Neural crest cell (in vitro differentiated cells): Measurements from ENCODE around the gene TGM3. TPM values are rescaled to one million over a fixed set of nuclear protein-coding genes. Genes with fewer than 3 reads are reported as not detected.

ENCODE experiments used
- DNase-seq: peaks from one replicate; pipeline ENCODE4 v3.0.0; 2021; ENCODE audit warnings: low read depth, mixed read lengths, low spot score
- H3K27ac Mint-ChIP-seq: one replicate; pipeline ENCODE4 v1.8.0; 2021; ENCODE audit warnings: mild to moderate bottlenecking, mixed read lengths; ENCODE audit not compliant: unreplicated experiment
- H3K27me3 Mint-ChIP-seq: 2 replicates; pipeline ENCODE4 v1.8.0; 2021; ENCODE audit warnings: low read depth, mild to moderate bottlenecking, mixed read lengths
- H3K36me3 Mint-ChIP-seq: 2 replicates; pipeline ENCODE4 v1.8.0; 2021; ENCODE audit warnings: low read depth, mild to moderate bottlenecking, mixed read lengths
- H3K4me1 Mint-ChIP-seq: 2 replicates; pipeline ENCODE4 v1.8.0; 2021; ENCODE audit warnings: mixed read lengths
- H3K4me3 Mint-ChIP-seq: one replicate; pipeline ENCODE4 v1.8.0; 2021; ENCODE audit warnings: mild to moderate bottlenecking, mixed read lengths
- H3K9me3 Mint-ChIP-seq: 2 replicates; pipeline ENCODE4 v1.8.0; 2021; ENCODE audit warnings: mixed read lengths
- CTCF ChIP-seq: fragments of 200-600 bp; sonication (generic); conservative IDR thresholded peaks from 2 replicates; pipeline ENCODE4 v1.5.0; 2021; ENCODE audit warnings: antibody characterized with exemption, mild to moderate bottlenecking
- long read RNA-seq: library from polyadenylated mRNA; unstranded; transcript quantifications from one replicate; pipeline ENCODE4 v2.0.0, GENCODE V29; 2020
- total RNA-seq: library from RNA; stranded (reverse); gene quantifications from 2 replicates; pipeline ENCODE4 v1.2.1, GENCODE V29; 2021

Gene TGM3, protein sequence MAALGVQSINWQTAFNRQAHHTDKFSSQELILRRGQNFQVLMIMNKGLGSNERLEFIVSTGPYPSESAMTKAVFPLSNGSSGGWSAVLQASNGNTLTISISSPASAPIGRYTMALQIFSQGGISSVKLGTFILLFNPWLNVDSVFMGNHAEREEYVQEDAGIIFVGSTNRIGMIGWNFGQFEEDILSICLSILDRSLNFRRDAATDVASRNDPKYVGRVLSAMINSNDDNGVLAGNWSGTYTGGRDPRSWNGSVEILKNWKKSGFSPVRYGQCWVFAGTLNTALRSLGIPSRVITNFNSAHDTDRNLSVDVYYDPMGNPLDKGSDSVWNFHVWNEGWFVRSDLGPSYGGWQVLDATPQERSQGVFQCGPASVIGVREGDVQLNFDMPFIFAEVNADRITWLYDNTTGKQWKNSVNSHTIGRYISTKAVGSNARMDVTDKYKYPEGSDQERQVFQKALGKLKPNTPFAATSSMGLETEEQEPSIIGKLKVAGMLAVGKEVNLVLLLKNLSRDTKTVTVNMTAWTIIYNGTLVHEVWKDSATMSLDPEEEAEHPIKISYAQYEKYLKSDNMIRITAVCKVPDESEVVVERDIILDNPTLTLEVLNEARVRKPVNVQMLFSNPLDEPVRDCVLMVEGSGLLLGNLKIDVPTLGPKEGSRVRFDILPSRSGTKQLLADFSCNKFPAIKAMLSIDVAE
- total RNA-seq, result 0.23 and 0.43 TPM in 2 replicates
- long read RNA-seq, result 0 reads

GRCh38 chr20:2295886-2296515 is at the start of gene TGM3:
Gene TGM3, plus strand, starts transcription at chr20:2296001. Its CDS starts 63 bp downstream, at chr20:2296064.
- TF ChIP-seq CTCF, result no peak
- H3K36me3 Mint-ChIP-seq, result no peaks in the 10 kb centered on the region
- no peak for DNase-seq
- peaks cover 25% of the 10 kb centered on the region for H3K4me1 Mint-ChIP-seq
- peak within 1 kb of the TSS; percentile 10 for H3K27ac Mint-ChIP-seq
- no peaks in the 10 kb centered on the region for H3K27me3 Mint-ChIP-seq
- no peak within 1 kb of the TSS for H3K4me3 Mint-ChIP-seq
- no peaks in the 10 kb centered on the region for H3K9me3 Mint-ChIP-seq

DNA sequence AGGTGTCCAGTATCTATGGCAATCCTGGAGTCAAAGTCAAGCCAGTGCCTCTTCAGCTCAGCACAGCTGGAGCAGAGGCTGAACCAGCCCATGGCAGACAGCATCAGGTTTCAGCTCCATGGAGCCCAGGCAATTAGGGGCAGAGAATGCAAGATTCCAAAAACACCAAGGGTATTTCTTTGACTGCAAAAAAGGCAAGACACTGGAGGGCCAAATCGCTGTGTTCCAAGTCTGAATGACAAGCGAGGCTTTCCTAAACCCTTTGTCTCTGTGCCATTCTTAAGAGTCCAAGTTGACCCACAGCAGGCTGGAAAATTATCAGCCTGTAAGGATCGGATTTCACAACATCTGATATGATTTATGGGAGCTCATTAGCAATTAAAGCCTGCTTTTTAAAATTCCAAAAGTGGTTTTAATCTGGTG is 49.7 kb upstream of the TGM3 start:
- H3K4me1 Mint-ChIP-seq, result peaks cover 38% of the 10 kb centered on the region
- H3K9me3 Mint-ChIP-seq, result no peaks in the 10 kb centered on the region
- no peaks in the 10 kb centered on the region for H3K36me3 Mint-ChIP-seq
- no peak for DNase-seq
- no peak for TF ChIP-seq CTCF
- H3K27me3 Mint-ChIP-seq, result no peaks in the 10 kb centered on the region
- H3K4me3 Mint-ChIP-seq, result no peak overlapping the region
- H3K27ac Mint-ChIP-seq, result peak overlapping the region; percentile 67

- Mint-ChIP-seq H3K36me3 (no peaks in the 10 kb centered on the region), H3K27ac (no peak overlapping the region), H3K4me1 (peaks cover 36% of the 10 kb centered on the region), H3K27me3 (no peaks in the 10 kb centered on the region), H3K9me3 (no peaks in the 10 kb centered on the region), H3K4me3 (no peak overlapping the region)
- no peak for DNase-seq
- TF ChIP-seq CTCF, result no peak
Observed at GRCh38 chr20:2248837-2249236, 47.0 kb upstream of the TGM3 start.

- Mint-ChIP-seq H3K27ac (no peak overlapping the region), H3K36me3 (no peaks in the 10 kb centered on the region), H3K4me1 (peaks cover 30% of the 10 kb centered on the region), H3K4me3 (no peak overlapping the region), H3K9me3 (no peaks in the 10 kb centered on the region), H3K27me3 (no peaks in the 10 kb centered on the region)
- TF ChIP-seq CTCF, result no peak
- no peak for DNase-seq
Observed at GRCh38 chr20:2249935-2250334, 45.9 kb upstream of the TGM3 start.

GRCh38 chr20:2252419-2252997 is 43.3 kb upstream of the TGM3 start:
- Mint-ChIP-seq H3K27ac (no peak overlapping the region), H3K36me3 (no peaks in the 10 kb centered on the region), H3K9me3 (no peaks in the 10 kb centered on the region), H3K4me3 (no peak overlapping the region), H3K27me3 (no peaks in the 10 kb centered on the region), H3K4me1 (peaks cover 14% of the 10 kb centered on the region)
- TF ChIP-seq CTCF, result no peak
- DNase-seq, result no peak
